Fibroblast of lung (primary cell): ENCODE data around the gene SLC24A4. TPM values are rescaled to one million over a fixed set of nuclear protein-coding genes. Genes with fewer than 3 reads are reported as not detected.

Source experiments
- DNase-seq, 2 donors: peaks; one replicate each; pipeline versions ENCODE4 v3.0.0 to v3.0.0-alpha.2; 2010; ENCODE audit warnings: low read depth in 2 of 2
- H2AFZ ChIP-seq: 2 replicates; pipeline ENCODE4 v1.5.1; 2012; ENCODE audit warnings: low read length, control low read depth, inconsistent platforms
- H3K27ac ChIP-seq: 2 replicates; pipeline ENCODE4 v1.5.1; 2011; ENCODE audit warnings: low read length, control low read depth; ENCODE audit not compliant: insufficient read depth
- H3K27me3 ChIP-seq: 2 replicates; pipeline ENCODE4 v1.5.1; 2011; ENCODE audit warnings: mild to moderate bottlenecking, low read length; ENCODE audit not compliant: control insufficient read depth, insufficient read depth
- H3K36me3 ChIP-seq: 2 replicates; pipeline ENCODE4 v1.5.1; 2011; ENCODE audit warnings: low read length; ENCODE audit not compliant: control insufficient read depth, insufficient read depth
- H3K4me1 ChIP-seq: 2 replicates; pipeline ENCODE4 v1.5.1; 2011; ENCODE audit warnings: low read length; ENCODE audit not compliant: control insufficient read depth, insufficient read depth; ENCODE audit errors: extremely low read depth
- H3K4me2 ChIP-seq: 2 replicates; pipeline ENCODE4 v1.5.1; 2011; ENCODE audit warnings: low read length, control low read depth; ENCODE audit not compliant: insufficient read depth; ENCODE audit errors: extremely low read depth
- H3K4me3 ChIP-seq, 4 experiments: fragments of 200-600 bp in 1 of 4; sonication (generic) in 1 of 4; replicated peaks in 1 of 4; 2 replicates each; pipeline ENCODE4 v1.5.1; 2011 to 2016; ENCODE audit warnings: low read length in 4 of 4, low read depth in 3 of 4, mild to moderate bottlenecking in 3 of 4, control low read depth in 2 of 4, inconsistent platforms in 1 of 4, mixed read lengths in 1 of 4; ENCODE audit not compliant: insufficient read depth in 1 of 4; ENCODE audit errors: control extremely low read depth in 1 of 4
- H3K79me2 ChIP-seq: 2 replicates; pipeline ENCODE4 v1.5.1; 2012; ENCODE audit warnings: mild to moderate bottlenecking, low read length, inconsistent platforms; ENCODE audit not compliant: control insufficient read depth, insufficient read depth
- H3K9ac ChIP-seq: 2 replicates; pipeline ENCODE4 v1.5.1; 2011; ENCODE audit warnings: mild to moderate bottlenecking, low read length, control low read depth; ENCODE audit not compliant: insufficient read depth
- H3K9me3 ChIP-seq: 2 replicates; pipeline ENCODE4 v1.5.1; 2012; ENCODE audit warnings: low read depth, low read length; ENCODE audit not compliant: control insufficient read depth, insufficient read depth
- H4K20me1 ChIP-seq: 2 replicates; pipeline ENCODE4 v1.5.1; 2011; ENCODE audit warnings: low read length; ENCODE audit not compliant: control insufficient read depth, insufficient read depth; ENCODE audit errors: extremely low read depth
- EZH2 ChIP-seq: IDR thresholded peaks from 2 replicates; pipeline ENCODE4 v1.5.1; 2012; ENCODE audit warnings: low read length, control low read depth, mild to moderate bottlenecking; ENCODE audit errors: missing control alignments
- polyA plus RNA-seq, 2 donors: library from polyadenylated mRNA; depleted of rRNA in 1 of 2; stranded (reverse) in 1 of 2; unstranded in 1 of 2; fragments of >200 nt; gene quantifications; 2 replicates each; pipeline ENCODE4 v1.2.1, GENCODE V29; 2011 to 2012; ENCODE audit warnings: missing spikeins in 1 of 2
- total RNA-seq: library from RNA; depleted of rRNA; stranded (reverse); fragments of >200 nt; gene quantifications from 2 replicates; pipeline ENCODE4 v1.2.1, GENCODE V29; 2014
- TF ChIP-seq, protein P1 (sequence below), 2 donors: IDR thresholded peaks in 1 of 2; conservative IDR thresholded peaks in 1 of 2; 1 replicate in 1 of 2; 2 replicates in 1 of 2; pipeline ENCODE4 v1.5.1; 2011 to 2012; ENCODE audit warnings: low read length in 2 of 2, control low read depth in 1 of 2, inconsistent platforms in 1 of 2, low read depth in 1 of 2, mild to moderate bottlenecking in 1 of 2

SLC24A4 gene
- total and polyA plus RNA-seq, 2 donors (not counting 1 experiment from before 2014, with no cell fraction given), result 0.03 TPM; not detected in 1

DNA sequence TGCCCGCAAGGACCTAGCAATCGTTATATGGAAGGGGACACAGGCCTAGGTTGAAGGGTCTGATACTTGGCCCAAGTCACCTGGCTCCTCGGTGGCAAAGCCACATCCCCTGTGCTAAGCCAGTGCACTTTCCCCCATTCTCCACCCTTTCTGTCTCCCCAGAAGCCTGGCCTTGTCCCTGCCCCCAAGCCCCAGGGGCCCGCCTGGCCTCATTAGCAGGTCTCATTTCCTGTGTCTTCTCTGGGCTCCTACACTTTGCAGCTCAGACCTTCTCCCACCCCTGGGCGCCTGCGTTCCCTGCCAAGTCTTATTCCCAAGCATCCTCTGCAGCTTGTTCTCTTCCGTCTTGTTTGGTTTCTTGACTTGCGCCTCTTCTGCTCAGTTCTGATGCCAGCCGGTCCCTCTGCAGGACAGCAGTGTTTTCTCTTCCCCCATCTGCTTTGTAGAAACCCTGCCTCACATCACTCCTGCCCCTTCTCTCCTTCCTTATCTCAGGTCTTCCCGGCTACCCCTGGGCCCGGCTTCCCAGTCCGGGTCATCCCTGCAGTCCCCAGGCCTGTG, 66.7 kb downstream of the SLC24A4 start:
- H3K4me2 ChIP-seq, result no peak overlapping the region
- no peaks in the 10 kb centered on the region for H3K4me1 ChIP-seq
- no peak overlapping the region for H2AFZ ChIP-seq
- H3K9me3 ChIP-seq, result no peaks in the 10 kb centered on the region
- DNase-seq, result no peak
- no peaks in the 10 kb centered on the region for H3K79me2 ChIP-seq
- H3K27me3 ChIP-seq, result no peaks in the 10 kb centered on the region
- no peaks in the 10 kb centered on the region for H4K20me1 ChIP-seq
- H3K9ac ChIP-seq, result no peak overlapping the region
- TF ChIP-seq, protein P1, sequence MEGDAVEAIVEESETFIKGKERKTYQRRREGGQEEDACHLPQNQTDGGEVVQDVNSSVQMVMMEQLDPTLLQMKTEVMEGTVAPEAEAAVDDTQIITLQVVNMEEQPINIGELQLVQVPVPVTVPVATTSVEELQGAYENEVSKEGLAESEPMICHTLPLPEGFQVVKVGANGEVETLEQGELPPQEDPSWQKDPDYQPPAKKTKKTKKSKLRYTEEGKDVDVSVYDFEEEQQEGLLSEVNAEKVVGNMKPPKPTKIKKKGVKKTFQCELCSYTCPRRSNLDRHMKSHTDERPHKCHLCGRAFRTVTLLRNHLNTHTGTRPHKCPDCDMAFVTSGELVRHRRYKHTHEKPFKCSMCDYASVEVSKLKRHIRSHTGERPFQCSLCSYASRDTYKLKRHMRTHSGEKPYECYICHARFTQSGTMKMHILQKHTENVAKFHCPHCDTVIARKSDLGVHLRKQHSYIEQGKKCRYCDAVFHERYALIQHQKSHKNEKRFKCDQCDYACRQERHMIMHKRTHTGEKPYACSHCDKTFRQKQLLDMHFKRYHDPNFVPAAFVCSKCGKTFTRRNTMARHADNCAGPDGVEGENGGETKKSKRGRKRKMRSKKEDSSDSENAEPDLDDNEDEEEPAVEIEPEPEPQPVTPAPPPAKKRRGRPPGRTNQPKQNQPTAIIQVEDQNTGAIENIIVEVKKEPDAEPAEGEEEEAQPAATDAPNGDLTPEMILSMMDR (conservative IDR thresholded peaks at IDR 0.05 in 1 of 2, IDR thresholded peaks at IDR 0.05 in 1 of 2; ENCODE audit: low read depth in 1 of 2, low read length in 2 of 2), result no peak
- no peak overlapping the region for H3K4me3 ChIP-seq
- H3K27ac ChIP-seq, result no peak overlapping the region
- H3K36me3 ChIP-seq, result no peaks in the 10 kb centered on the region

DNA sequence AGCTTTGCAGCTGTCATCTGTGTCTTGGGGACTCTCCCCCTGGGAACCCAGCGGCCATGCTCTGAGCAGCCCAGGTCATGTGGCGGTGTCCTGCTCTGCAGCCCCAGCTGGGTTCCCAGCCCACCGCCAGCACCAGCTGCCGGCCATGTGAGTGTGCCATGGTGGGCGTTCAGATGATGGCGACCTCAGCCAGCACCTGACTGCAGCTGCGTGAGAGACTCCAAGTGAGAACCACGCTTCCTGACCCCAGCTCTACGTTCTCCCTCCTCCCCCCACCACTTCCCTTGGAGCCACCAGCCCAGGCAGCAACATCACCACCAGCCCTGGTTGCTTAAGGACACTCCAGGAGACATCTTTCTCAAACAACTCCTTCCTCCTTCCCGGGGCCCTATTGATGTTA, 68.8 kb downstream of the SLC24A4 start:
- Histone ChIP-seq H3K9ac (no peak overlapping the region), H3K79me2 (no peaks in the 10 kb centered on the region), H4K20me1 (no peaks in the 10 kb centered on the region), H3K4me2 (no peak overlapping the region), H3K4me3 (no peak overlapping the region), H3K4me1 (no peaks in the 10 kb centered on the region), H2AFZ (no peak overlapping the region), H3K36me3 (no peaks in the 10 kb centered on the region), H3K27ac (no peak overlapping the region), H3K9me3 (no peaks in the 10 kb centered on the region), H3K27me3 (no peaks in the 10 kb centered on the region)
- DNase-seq, result no peak
- no peak for TF ChIP-seq EZH2

DNA sequence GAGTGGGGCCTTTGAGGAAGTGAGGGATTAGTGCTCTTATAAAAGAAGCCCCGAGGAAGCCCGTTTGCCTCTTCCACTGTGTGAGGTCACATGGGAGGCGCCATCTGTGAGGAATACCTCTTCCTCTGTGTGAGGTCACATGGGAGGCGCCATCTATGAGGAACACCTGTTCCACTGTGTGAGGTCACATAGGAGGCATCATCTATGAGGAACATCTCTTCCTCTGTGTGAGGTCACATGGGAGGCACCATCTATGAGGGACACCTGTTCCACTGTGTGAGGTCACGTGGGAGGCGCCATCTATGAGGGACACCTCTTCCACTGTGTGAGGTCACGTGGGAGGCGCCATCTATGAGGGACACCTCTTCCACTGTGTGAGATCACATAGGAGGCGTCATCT, 69.7 kb downstream of the SLC24A4 start:
- no peak for TF ChIP-seq EZH2
- Histone ChIP-seq H3K9me3 (no peaks in the 10 kb centered on the region), H4K20me1 (no peaks in the 10 kb centered on the region), H3K4me1 (peaks cover 2% of the 10 kb centered on the region), H3K9ac (no peak overlapping the region), H3K36me3 (no peaks in the 10 kb centered on the region), H2AFZ (no peak overlapping the region), H3K27me3 (no peaks in the 10 kb centered on the region), H3K79me2 (no peaks in the 10 kb centered on the region), H3K27ac (no peak overlapping the region), H3K4me2 (no peak overlapping the region), H3K4me3 (no peak overlapping the region)
- DNase-seq, result no peak

DNA sequence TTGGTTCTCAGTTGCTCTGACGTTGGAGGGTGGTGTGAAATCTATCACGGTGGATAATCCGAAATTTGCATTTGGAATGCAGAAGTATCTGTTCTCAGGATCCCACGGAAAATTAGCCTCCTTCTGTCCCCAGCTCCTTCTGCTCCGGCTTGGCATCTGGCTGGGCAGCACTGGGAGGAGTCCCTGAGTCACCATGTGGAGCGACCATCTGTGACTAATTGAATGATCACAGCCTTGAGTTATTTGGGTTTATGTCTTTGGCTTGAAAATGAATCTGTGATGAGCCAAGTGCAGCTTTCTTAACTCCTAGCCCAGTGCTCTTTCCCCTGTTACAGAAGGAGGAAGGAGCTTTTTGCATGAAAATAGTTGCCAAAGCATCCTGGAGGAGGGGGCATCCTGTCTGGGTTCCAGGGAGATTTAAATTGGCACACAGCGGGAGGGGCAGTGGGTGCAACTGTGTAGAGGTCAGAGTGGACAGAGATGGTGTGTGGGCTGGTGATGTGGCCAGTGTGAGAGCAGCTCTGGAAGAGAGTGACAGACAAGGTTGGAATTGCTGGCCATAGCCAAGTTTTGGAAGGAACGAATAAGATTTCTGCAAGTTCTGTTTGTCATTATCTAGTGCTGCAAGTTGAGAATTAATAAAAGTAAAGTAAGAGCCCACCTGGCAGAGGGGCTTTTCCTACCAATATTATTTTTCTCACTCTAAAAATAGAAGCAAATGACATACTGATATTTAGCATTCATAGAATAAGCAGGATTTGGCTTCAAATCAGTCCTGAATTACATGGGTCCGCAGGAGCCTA, 74.4 kb downstream of the SLC24A4 start:
- H3K79me2 ChIP-seq, result no peaks in the 10 kb centered on the region
- no peaks in the 10 kb centered on the region for H3K36me3 ChIP-seq
- no peaks in the 10 kb centered on the region for H4K20me1 ChIP-seq
- H3K9me3 ChIP-seq, result no peaks in the 10 kb centered on the region
- no peak overlapping the region for H2AFZ ChIP-seq
- no peak overlapping the region for H3K9ac ChIP-seq
- no peaks in the 10 kb centered on the region for H3K27me3 ChIP-seq
- no peak overlapping the region for H3K27ac ChIP-seq
- no peak for TF ChIP-seq EZH2
- TF ChIP-seq, protein P1 (conservative IDR thresholded peaks at IDR 0.05 in 1 of 2, IDR thresholded peaks at IDR 0.05 in 1 of 2; ENCODE audit: low read depth in 1 of 2, low read length in 2 of 2), result no peak
- DNase-seq, result peak; percentile 52 to 74
- H3K4me2 ChIP-seq, result peak overlapping the region; percentile 81
- H3K4me3 ChIP-seq, result no peak overlapping the region
- H3K4me1 ChIP-seq, result peaks cover 8% of the 10 kb centered on the region
